Cardiac atrium fibroblast (primary cell): ENCODE data around the gene GRM5. TPM values are rescaled to one million over a fixed set of nuclear protein-coding genes. Genes with fewer than 3 reads are reported as not detected.

Experiments used
- total RNA-seq: library from RNA; depleted of rRNA; stranded (reverse); fragments of >200 nt; gene quantifications from 2 replicates; pipeline ENCODE4 v1.2.3, GENCODE V29; 2015

GRM5 gene
- total RNA-seq = not detected in 2 replicates

GRCh38 chr11:89065651-89066201 is at the start of gene GRM5:
GRM5 (minus strand) TSS chr11:89065982; CDS start chr11:89047872, 18,110 bp downstream.

Other genes starting within 250 kb of the GRM5 start
- not detected in 2 replicates for gene TYR, start 111.9 kb upstream of the GRM5 start, total RNA-seq